ENCODE measurements around the gene SPIRE2.

SPIRE2 gene

DNA sequence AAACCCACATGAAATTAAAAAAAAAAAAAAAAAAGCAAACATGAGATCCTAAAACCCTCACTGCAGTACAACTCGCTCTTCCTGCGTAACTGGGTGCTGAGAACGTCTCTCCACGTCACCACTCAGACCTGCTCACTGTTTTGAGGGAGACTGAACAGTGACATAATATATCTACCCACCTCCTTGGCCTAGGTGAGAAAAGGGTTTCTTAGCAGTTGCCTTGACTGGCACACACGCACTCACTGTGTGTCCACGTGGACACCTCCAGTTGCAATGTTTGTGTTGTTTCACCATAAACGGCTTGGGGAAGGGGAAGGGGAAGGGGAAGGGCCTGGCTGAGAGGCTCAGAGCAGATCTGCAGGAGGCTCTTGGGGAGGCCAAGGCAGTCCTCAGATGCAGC, 43.9 kb upstream of the SPIRE2 start:
- Histone ChIP-seq H3K4me2 (ENCODE audit: low read length) (no peak overlapping the region), H3K9ac (no peak overlapping the region), H3K27ac (no peak overlapping the region), H3K9me3 (ENCODE audit: control insufficient read depth, low read length) (no peaks in the 10 kb centered on the region), H3K36me3 (ENCODE audit: control insufficient read depth, insufficient read depth, low read length) (no peaks in the 10 kb centered on the region), H3K79me2 (no peaks in the 10 kb centered on the region), H3K27me3 (ENCODE audit: control insufficient read depth, insufficient read depth, low read length) (no peaks in the 10 kb centered on the region), H3K4me1 (no peaks in the 10 kb centered on the region), H3K4me3 (ENCODE audit: low read depth, low read length) (no peak overlapping the region), H2AFZ (no peak overlapping the region)
- TF ChIP-seq, protein P1, sequence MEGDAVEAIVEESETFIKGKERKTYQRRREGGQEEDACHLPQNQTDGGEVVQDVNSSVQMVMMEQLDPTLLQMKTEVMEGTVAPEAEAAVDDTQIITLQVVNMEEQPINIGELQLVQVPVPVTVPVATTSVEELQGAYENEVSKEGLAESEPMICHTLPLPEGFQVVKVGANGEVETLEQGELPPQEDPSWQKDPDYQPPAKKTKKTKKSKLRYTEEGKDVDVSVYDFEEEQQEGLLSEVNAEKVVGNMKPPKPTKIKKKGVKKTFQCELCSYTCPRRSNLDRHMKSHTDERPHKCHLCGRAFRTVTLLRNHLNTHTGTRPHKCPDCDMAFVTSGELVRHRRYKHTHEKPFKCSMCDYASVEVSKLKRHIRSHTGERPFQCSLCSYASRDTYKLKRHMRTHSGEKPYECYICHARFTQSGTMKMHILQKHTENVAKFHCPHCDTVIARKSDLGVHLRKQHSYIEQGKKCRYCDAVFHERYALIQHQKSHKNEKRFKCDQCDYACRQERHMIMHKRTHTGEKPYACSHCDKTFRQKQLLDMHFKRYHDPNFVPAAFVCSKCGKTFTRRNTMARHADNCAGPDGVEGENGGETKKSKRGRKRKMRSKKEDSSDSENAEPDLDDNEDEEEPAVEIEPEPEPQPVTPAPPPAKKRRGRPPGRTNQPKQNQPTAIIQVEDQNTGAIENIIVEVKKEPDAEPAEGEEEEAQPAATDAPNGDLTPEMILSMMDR (IDR thresholded peaks at IDR 0.05): no peak

DNA sequence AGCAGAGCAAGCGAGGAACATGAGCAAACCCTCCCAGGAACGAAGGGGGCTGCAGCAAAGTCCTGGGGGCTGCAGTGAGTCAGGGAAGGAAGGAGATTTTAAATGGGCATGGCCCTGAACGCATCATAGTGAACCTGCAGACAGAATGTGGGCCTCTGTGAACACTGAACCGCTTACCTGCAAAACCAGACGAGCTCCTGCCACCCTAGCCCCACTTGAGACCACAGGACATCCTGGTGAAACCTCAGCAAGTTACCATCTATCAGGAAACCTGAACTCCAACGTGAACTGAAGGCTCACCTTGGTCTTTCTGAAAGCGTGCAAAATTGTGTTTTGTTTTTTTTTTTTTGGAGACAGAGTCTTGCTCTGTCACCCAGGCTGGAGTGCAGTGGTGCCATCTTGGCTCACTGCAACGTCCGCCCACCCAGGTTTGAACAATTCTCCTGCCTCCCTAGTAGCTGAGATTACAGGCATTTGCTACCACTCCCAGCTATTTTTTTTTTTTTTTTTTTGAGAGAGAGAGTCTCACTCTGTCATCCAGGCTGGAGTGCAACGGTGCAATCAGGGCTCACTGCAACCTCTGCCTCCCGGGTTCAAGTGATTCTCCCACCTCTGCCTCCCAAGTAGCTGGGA, 42.6 kb upstream of the SPIRE2 start:
- Histone ChIP-seq H3K9me3 (ENCODE audit: control insufficient read depth, low read length) (no peaks in the 10 kb centered on the region), H3K36me3 (ENCODE audit: control insufficient read depth, insufficient read depth, low read length) (no peaks in the 10 kb centered on the region), H3K4me1 (no peaks in the 10 kb centered on the region), H2AFZ (no peak overlapping the region), H3K4me3 (ENCODE audit: low read depth, low read length) (no peak overlapping the region), H3K4me2 (ENCODE audit: low read length) (no peak overlapping the region), H3K9ac (no peak overlapping the region), H3K27ac (no peak overlapping the region), H3K79me2 (no peaks in the 10 kb centered on the region), H3K27me3 (ENCODE audit: control insufficient read depth, insufficient read depth, low read length) (no peaks in the 10 kb centered on the region)
- TF ChIP-seq, protein P1 (IDR thresholded peaks at IDR 0.05): no peak

DNA sequence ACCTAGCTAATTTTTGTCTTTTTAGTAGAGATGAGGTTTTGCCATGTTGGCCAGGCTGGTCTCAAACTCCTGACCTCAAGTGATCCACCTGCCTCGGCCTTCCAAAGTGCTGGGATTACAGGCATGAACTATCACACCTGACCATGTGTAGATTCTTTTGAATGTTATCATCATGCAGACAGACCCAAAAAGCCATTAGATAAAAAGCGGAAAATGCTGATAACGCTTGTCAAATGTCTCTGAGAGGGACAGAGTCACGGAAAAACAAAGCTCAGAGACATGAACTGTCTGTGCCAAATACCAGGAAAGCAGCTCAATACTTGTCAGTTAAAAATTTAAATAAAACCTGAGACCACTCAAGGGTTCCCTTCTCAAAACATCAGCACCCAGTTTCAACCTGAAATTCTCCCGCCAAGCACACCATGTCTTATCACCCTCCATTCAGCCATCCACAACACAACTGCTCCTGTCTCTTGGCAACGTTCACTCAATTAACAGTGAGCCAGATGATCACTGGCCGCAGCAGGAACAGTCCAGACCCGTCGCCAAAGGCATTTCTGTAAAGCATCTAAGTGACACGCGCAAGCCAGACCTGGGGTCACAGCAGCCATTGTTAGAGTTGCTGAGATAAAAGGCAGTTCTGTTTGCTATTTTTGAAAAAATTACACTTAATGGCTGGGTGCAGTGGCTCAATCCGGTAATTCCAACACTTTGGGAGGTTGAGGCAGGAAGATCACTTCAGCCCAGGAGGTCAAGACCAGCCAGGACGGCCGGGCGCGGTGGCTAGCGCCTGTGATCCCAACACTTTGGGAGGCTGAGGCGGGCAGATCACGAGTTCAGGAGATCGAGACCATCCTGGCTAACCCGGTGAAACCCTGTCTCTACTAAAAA, 41.6 kb upstream of the SPIRE2 start:
- Histone ChIP-seq H3K4me1 (no peaks in the 10 kb centered on the region), H3K9ac (no peak overlapping the region), H3K4me3 (ENCODE audit: low read depth, low read length) (no peak overlapping the region), H3K4me2 (ENCODE audit: low read length) (no peak overlapping the region), H3K9me3 (ENCODE audit: control insufficient read depth, low read length) (no peaks in the 10 kb centered on the region), H3K27ac (no peak overlapping the region), H2AFZ (no peak overlapping the region), H3K36me3 (ENCODE audit: control insufficient read depth, insufficient read depth, low read length) (no peaks in the 10 kb centered on the region), H3K79me2 (no peaks in the 10 kb centered on the region), H3K27me3 (ENCODE audit: control insufficient read depth, insufficient read depth, low read length) (no peaks in the 10 kb centered on the region)
- TF ChIP-seq, protein P1 (IDR thresholded peaks at IDR 0.05): no peak

DNA sequence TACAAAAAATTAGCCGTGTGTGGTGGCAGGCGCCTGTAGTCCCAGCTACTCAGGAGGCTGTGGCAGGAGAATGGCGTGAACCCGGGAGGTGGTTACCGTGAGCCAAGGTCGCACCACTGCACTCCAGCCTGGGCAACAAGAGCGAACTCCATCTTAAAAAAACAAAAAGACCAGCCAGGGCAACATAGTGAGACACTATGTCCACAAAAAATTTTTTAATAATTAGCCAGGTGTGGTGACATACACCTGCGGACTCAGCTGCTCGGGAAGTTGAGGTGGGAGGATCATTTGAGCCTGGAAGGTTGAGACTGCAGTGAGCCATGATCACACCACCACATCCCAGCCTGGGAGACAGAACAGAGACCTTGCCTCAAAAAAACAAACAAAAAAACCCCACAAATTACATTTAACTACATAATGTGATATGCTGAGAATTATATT, 40.9 kb upstream of the SPIRE2 start:
- TF ChIP-seq, protein P1 (IDR thresholded peaks at IDR 0.05): no peak

More for the DNA sequence above, 40.9 kb upstream of the SPIRE2 start:
- no peaks in the 10 kb centered on the region for H3K9me3 ChIP-seq (ENCODE audit: control insufficient read depth, low read length)
- no peak overlapping the region for H3K27ac ChIP-seq
- no peak overlapping the region for H3K4me3 ChIP-seq (ENCODE audit: low read depth, low read length)
- no peak overlapping the region for H3K9ac ChIP-seq
- no peaks in the 10 kb centered on the region for H3K4me1 ChIP-seq
- no peaks in the 10 kb centered on the region for H3K27me3 ChIP-seq (ENCODE audit: control insufficient read depth, insufficient read depth, low read length)
- H3K79me2 ChIP-seq: no peaks in the 10 kb centered on the region
- H3K4me2 ChIP-seq (ENCODE audit: low read length): no peak overlapping the region
- H3K36me3 ChIP-seq (ENCODE audit: control insufficient read depth, insufficient read depth, low read length): no peaks in the 10 kb centered on the region
- H2AFZ ChIP-seq: no peak overlapping the region
